ENCODE results near the gene IQGAP2.

Gene IQGAP2

DNA sequence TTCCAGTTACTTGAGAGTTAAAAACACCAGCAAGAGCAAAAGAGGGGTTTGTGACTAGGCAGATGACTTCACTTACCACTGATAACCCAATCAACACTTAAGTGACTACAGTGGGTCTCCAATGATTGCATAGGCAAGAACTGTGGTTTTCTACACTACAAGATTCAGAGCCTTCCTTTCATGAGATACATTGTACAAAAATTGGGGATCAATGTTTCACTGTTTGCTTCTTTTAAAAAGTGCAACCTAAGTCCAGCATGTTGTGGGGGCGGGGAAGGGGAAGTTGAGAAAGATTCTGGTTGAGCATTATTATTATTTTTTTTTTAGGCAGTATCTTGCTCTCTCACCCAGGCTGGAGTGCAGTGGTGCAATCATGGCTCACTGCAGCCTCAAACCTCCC is 3.6 kb downstream of the IQGAP2 start:
- TF ChIP-seq, protein P1, sequence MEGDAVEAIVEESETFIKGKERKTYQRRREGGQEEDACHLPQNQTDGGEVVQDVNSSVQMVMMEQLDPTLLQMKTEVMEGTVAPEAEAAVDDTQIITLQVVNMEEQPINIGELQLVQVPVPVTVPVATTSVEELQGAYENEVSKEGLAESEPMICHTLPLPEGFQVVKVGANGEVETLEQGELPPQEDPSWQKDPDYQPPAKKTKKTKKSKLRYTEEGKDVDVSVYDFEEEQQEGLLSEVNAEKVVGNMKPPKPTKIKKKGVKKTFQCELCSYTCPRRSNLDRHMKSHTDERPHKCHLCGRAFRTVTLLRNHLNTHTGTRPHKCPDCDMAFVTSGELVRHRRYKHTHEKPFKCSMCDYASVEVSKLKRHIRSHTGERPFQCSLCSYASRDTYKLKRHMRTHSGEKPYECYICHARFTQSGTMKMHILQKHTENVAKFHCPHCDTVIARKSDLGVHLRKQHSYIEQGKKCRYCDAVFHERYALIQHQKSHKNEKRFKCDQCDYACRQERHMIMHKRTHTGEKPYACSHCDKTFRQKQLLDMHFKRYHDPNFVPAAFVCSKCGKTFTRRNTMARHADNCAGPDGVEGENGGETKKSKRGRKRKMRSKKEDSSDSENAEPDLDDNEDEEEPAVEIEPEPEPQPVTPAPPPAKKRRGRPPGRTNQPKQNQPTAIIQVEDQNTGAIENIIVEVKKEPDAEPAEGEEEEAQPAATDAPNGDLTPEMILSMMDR (IDR thresholded peaks at IDR 0.05): no peak

DNA sequence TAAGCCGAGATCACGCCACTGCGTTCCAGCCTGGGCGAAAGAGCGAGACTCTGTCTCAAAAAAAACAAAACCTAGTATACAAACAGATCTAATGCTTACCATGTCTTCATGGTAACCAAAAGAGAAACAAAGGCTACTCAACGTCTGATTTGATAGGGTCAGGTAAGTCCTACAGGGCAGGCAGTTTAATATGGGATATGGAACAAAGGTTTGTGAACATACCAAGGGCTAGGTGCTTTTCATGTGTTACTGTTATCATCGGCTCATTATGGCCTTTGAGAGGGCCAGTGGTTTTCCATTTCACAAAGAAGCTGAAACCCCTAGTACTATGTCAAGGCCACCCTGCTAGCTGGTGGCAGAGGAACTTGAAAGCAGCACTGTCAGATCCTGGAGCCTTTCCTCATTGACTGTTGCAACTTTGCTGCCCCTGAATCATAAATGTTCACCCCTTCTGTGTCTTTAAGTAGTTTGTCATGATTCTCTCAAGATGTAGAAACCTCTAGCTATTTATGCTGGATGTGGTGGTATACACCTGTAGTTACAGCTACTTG is 5.1 kb downstream of the IQGAP2 start:
- TF ChIP-seq, protein P1 (IDR thresholded peaks at IDR 0.05): no peak

DNA sequence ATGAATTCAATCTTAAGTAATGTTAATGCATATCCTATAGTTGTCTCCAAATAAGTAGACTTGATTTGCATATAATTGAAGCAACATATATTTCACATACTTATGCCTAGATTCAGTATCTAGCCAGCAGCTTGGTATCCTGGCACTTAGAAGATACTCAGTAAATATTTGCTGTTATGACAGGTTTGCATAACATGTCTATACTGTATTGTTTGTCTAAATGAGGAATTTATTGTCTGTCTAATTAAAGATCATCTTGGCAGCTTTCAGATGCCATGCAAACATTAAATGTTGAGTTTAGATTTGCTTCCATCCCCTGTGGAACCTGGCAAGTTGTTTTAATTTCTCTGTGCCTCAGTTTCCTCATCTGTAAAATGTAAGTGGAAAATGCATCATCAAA is 9.4 kb downstream of the IQGAP2 start:
- TF ChIP-seq, protein P1 (IDR thresholded peaks at IDR 0.05): no peak

DNA sequence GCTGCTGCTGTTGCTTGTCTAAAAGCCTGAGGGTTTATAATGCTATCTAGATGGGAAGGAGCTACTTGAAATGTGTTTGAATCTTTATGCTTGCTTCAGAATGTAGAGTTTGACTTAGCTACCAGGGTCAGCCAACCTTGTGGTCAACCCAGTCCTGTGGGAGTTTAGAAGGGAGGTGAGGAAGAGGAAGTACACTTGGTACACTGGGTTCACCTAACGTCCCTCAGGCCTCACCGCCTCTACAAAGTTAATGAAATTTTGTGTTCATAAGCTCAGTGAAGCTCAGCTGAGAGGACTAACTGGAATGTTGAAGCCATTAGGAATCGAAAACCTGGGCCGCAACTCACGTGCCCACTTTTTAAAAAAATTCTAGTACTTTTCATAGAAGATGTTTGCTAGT is 10.7 kb downstream of the IQGAP2 start:
- TF ChIP-seq, protein P1 (IDR thresholded peaks at IDR 0.05): no peak

DNA sequence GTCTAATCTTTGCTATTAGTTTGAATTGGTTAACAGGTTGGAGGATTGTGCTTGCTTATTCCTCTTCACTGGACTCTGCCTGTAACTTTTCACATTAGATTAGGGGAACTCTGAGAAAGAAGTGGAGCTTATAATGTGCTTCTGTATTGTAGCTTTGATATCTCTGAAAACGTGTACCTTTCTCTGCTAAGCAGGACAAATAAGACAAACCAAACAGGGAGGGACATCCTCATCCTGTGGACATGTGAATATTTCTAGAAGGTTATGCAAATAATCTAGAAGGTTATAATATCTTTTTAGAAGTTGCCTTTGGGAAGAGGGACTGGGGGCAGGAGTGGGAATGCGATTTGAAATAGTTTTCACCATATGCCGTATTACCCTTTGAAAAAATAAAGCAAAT is 11.7 kb downstream of the IQGAP2 start:
- TF ChIP-seq, protein P1 (IDR thresholded peaks at IDR 0.05): no peak

DNA sequence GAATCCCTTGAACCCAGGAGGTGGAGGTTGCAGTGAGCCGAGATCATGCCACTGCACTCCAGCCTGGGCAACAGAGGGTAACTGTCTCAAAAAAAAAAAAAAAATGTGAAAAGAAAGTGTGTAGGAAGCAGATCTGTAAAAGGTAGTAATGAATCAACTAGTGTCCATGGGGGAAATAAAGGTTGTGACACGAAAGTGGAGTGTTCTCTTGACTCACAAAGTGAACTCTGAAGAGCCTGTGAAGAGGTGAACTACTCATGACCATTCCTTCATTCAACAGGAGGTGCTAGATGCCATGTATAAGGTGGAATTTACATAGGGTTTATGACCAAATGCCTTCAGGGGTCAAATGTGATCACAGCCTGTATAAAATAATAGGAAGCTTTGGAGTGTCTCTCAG is 12.8 kb downstream of the IQGAP2 start:
- TF ChIP-seq, protein P1 (IDR thresholded peaks at IDR 0.05): no peak

DNA sequence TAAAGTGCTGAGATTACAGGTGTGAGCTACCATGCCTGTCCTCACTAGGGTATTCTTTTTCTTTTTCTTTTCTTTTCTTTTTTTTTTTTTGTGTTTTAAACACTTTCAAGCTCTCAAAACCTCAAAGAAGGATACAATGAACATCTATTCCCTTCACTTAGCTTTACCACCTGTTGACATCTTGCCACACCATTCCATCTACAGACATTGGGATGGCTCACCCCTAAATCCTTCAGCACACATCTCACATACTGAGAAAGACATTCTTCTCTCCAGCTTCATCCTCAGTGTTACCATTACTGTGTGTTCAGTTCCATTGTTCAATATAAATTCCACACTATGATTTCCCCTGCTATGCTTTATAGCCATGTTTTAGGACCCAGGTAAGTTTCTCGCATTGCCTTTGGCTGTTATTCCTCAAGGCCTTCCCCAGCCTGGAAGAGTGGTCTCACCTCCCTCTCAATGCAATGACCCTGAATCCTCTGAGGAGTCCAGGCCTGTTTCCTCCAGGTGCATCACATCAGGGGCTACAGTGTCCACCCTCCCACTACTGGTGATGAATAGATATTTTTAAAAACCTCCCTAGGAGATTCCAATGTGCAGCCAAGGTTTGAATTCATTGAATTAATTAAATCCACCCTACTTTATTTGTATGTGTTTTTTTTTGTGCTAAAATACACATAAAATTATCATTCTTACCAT is 16.7 kb downstream of the IQGAP2 start:
- TF ChIP-seq, protein P1 (IDR thresholded peaks at IDR 0.05): no peak

Data from LNCAP (cell line).